ENCODE results near the gene SLC18A2.

The SLC18A2 gene

GRCh38 chr10:117266400-117266799 is 25.5 kb downstream of the SLC18A2 start:
- no peak for TF ChIP-seq EZH2 (optimal IDR thresholded peaks at IDR 0.05; ENCODE audit: low read depth, low read length)
- Histone ChIP-seq H3K4me3 (ENCODE audit: low read length) (no peak overlapping the region), H3K27ac (ENCODE audit: low read length) (no peak overlapping the region), H2AFZ (ENCODE audit: low read length) (no peak overlapping the region), H3K79me2 (ENCODE audit: low read length) (no peaks in the 10 kb centered on the region), H3K4me1 (ENCODE audit: low read length) (no peaks in the 10 kb centered on the region), H3F3A (ENCODE audit: insufficient read depth, low read length) (no peaks in the 10 kb centered on the region), H3K9me3 (replicated peaks; ENCODE audit: insufficient read depth, low read length) (no peaks in the 10 kb centered on the region), H4K20me1 (ENCODE audit: insufficient read depth, low read length) (no peaks in the 10 kb centered on the region), H3K4me2 (ENCODE audit: low read depth, low read length) (no peak overlapping the region), H3K27me3 (replicated peaks; ENCODE audit: insufficient read depth, low read length) (no peaks in the 10 kb centered on the region), H3K36me3 (replicated peaks; ENCODE audit: insufficient read depth, low read length) (no peaks in the 10 kb centered on the region), H3K9ac (ENCODE audit: low read length) (no peak overlapping the region), H3K9me2 (replicated peaks; ENCODE audit: insufficient read depth, low read length) (no peaks in the 10 kb centered on the region)
- DNase-seq: no peak

DNA sequence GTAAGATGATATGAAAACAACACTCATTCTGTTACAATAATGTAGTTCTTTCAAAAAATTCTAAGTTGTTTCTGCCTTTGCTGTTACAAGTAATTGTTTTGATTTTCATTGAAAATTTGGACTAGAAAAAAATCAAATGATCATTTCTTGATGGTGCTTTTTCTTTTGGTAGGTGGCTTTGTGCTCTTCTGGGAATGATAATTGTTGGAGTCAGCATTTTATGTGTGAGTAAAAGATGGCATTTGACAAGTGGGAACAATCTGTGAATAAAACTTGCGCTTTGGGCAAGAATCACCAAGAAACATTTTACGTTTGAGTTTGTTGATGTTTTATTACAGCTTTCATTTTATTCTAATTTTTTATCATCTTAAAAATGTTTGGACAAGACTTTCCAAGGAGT is 25.9 kb downstream of the SLC18A2 start:
- Histone ChIP-seq H3K27me3 (replicated peaks; ENCODE audit: insufficient read depth, low read length) (no peaks in the 10 kb centered on the region), H3K4me3 (ENCODE audit: low read length) (no peak overlapping the region), H3K4me1 (ENCODE audit: low read length) (no peaks in the 10 kb centered on the region), H3K4me2 (ENCODE audit: low read depth, low read length) (no peak overlapping the region), H4K20me1 (ENCODE audit: insufficient read depth, low read length) (no peaks in the 10 kb centered on the region), H3K27ac (ENCODE audit: low read length) (no peak overlapping the region), H2AFZ (ENCODE audit: low read length) (no peak overlapping the region), H3K9ac (ENCODE audit: low read length) (no peak overlapping the region), H3F3A (ENCODE audit: insufficient read depth, low read length) (no peaks in the 10 kb centered on the region), H3K36me3 (replicated peaks; ENCODE audit: insufficient read depth, low read length) (no peaks in the 10 kb centered on the region), H3K79me2 (ENCODE audit: low read length) (no peaks in the 10 kb centered on the region), H3K9me3 (replicated peaks; ENCODE audit: insufficient read depth, low read length) (no peaks in the 10 kb centered on the region), H3K9me2 (replicated peaks; ENCODE audit: insufficient read depth, low read length) (no peaks in the 10 kb centered on the region)
- DNase-seq: no peak
- TF ChIP-seq, protein P1, sequence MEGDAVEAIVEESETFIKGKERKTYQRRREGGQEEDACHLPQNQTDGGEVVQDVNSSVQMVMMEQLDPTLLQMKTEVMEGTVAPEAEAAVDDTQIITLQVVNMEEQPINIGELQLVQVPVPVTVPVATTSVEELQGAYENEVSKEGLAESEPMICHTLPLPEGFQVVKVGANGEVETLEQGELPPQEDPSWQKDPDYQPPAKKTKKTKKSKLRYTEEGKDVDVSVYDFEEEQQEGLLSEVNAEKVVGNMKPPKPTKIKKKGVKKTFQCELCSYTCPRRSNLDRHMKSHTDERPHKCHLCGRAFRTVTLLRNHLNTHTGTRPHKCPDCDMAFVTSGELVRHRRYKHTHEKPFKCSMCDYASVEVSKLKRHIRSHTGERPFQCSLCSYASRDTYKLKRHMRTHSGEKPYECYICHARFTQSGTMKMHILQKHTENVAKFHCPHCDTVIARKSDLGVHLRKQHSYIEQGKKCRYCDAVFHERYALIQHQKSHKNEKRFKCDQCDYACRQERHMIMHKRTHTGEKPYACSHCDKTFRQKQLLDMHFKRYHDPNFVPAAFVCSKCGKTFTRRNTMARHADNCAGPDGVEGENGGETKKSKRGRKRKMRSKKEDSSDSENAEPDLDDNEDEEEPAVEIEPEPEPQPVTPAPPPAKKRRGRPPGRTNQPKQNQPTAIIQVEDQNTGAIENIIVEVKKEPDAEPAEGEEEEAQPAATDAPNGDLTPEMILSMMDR (IDR thresholded peaks at IDR 0.05; ENCODE audit: low read length): no peak
- no peak for TF ChIP-seq EZH2 (optimal IDR thresholded peaks at IDR 0.05; ENCODE audit: low read depth, low read length)
- no peak for TF ChIP-seq EZH2phosphoT487 (IDR thresholded peaks at IDR 0.05; ENCODE audit: low read length)

DNA sequence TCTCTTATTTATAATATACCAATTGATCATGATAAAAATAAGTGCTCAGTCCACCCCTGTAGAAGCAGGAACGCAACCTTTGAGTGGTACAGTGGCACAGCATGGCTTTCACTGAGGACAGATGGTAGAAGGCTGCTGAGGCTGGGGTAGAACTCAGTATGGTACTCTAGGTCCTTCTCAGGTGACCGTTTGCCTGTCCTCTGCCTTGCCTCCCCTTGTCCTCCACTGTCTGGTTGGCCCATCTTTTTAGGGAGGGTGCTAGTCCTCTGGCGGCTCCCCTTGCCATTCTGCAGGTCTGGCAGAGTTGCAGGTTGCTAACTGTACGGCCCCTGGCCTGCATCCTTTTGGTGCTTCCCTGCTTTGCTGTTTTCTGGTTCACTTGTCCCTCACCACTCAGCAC is 27.3 kb downstream of the SLC18A2 start:
- no peak for DNase-seq
- no peaks in the 10 kb centered on the region for H4K20me1 ChIP-seq (ENCODE audit: insufficient read depth, low read length)
- no peaks in the 10 kb centered on the region for H3F3A ChIP-seq (ENCODE audit: insufficient read depth, low read length)
- H3K27me3 ChIP-seq (replicated peaks; ENCODE audit: insufficient read depth, low read length): no peaks in the 10 kb centered on the region
- no peaks in the 10 kb centered on the region for H3K4me1 ChIP-seq (ENCODE audit: low read length)
- no peaks in the 10 kb centered on the region for H3K79me2 ChIP-seq (ENCODE audit: low read length)
- no peak overlapping the region for H3K27ac ChIP-seq (ENCODE audit: low read length)
- no peak overlapping the region for H3K9ac ChIP-seq (ENCODE audit: low read length)
- no peak overlapping the region for H3K4me3 ChIP-seq (ENCODE audit: low read length)
- H3K4me2 ChIP-seq (ENCODE audit: low read depth, low read length): no peak overlapping the region
- H2AFZ ChIP-seq (ENCODE audit: low read length): no peak overlapping the region
- H3K9me3 ChIP-seq (replicated peaks; ENCODE audit: insufficient read depth, low read length): no peaks in the 10 kb centered on the region
- TF ChIP-seq, protein P1 (IDR thresholded peaks at IDR 0.05; ENCODE audit: low read length): no peak
- no peak for TF ChIP-seq EZH2 (optimal IDR thresholded peaks at IDR 0.05; ENCODE audit: low read depth, low read length)
- no peak for TF ChIP-seq EZH2phosphoT487 (IDR thresholded peaks at IDR 0.05; ENCODE audit: low read length)
- no peaks in the 10 kb centered on the region for H3K9me2 ChIP-seq (replicated peaks; ENCODE audit: insufficient read depth, low read length)
- H3K36me3 ChIP-seq (replicated peaks; ENCODE audit: insufficient read depth, low read length): no peaks in the 10 kb centered on the region

- H3K9me3 ChIP-seq (replicated peaks; ENCODE audit: insufficient read depth, low read length): no peaks in the 10 kb centered on the region
- H3K4me1 ChIP-seq (ENCODE audit: low read length): no peaks in the 10 kb centered on the region
- no peak for DNase-seq
- no peak overlapping the region for H2AFZ ChIP-seq (ENCODE audit: low read length)
- no peaks in the 10 kb centered on the region for H3K9me2 ChIP-seq (replicated peaks; ENCODE audit: insufficient read depth, low read length)
- no peak overlapping the region for H3K9ac ChIP-seq (ENCODE audit: low read length)
- no peak overlapping the region for H3K27ac ChIP-seq (ENCODE audit: low read length)
- no peak overlapping the region for H3K4me3 ChIP-seq (ENCODE audit: low read length)
- no peak for TF ChIP-seq EZH2 (optimal IDR thresholded peaks at IDR 0.05; ENCODE audit: low read depth, low read length)
- TF ChIP-seq EZH2phosphoT487 (IDR thresholded peaks at IDR 0.05; ENCODE audit: low read length): no peak
- TF ChIP-seq, protein P1 (IDR thresholded peaks at IDR 0.05; ENCODE audit: low read length): no peak
- H3K4me2 ChIP-seq (ENCODE audit: low read depth, low read length): no peak overlapping the region
- no peaks in the 10 kb centered on the region for H3K36me3 ChIP-seq (replicated peaks; ENCODE audit: insufficient read depth, low read length)
- no peaks in the 10 kb centered on the region for H3F3A ChIP-seq (ENCODE audit: insufficient read depth, low read length)
- H3K79me2 ChIP-seq (ENCODE audit: low read length): no peaks in the 10 kb centered on the region
- no peaks in the 10 kb centered on the region for H4K20me1 ChIP-seq (ENCODE audit: insufficient read depth, low read length)
- no peaks in the 10 kb centered on the region for H3K27me3 ChIP-seq (replicated peaks; ENCODE audit: insufficient read depth, low read length)
Observed at GRCh38 chr10:117268907-117269306, 28.0 kb downstream of the SLC18A2 start.

Data from MM.1S (cell line).